ENCODE measurements around the gene EDAR.

EDAR gene

DNA sequence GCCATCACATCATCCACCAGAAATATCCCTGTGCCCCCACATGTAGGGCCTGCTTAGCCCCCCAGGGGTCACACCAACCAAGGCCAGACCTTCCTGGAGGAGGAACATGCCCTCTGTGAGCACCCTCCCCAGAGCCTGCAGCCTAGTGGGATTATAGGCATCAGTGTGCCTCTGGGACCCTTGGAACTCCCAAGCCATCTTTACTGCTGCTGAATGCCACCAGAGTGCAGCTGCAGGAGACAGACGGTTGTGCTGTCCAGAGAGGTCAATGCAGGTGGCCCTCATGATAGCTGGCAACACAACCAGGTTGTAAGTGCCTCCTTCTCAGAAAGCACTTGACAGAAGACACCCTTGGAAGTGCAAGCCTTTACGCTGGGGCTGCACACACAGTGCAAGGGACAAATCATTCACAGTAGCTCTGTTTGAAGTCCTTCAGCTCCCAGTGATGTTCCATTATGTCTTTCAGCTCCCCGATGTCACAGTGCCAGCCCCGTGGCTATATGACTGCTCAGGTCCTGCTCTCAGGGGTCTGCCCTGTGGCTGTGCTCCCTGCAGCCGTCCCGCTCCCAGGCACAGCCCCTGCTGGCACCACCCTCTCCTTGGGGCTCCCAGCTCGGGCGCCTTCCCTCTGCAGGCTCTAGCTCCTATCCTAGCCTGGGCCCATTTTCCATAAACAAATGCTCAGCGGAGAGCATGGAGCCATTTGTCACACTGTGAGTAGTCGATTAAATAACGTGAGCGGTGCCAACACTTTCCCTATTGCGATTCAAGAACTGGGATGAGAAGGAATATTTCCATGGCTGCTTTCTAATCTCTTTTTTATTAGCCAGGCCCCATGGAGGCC lies 65.1 kb downstream of the EDAR start:
- DNase-seq (ENCODE audit: low read depth in 2 of 2): no peak

GRCh38 chr2:108923019-108923700 lies 65.9 kb downstream of the EDAR start:
- no peak for DNase-seq (ENCODE audit: low read depth in 2 of 2)

DNA sequence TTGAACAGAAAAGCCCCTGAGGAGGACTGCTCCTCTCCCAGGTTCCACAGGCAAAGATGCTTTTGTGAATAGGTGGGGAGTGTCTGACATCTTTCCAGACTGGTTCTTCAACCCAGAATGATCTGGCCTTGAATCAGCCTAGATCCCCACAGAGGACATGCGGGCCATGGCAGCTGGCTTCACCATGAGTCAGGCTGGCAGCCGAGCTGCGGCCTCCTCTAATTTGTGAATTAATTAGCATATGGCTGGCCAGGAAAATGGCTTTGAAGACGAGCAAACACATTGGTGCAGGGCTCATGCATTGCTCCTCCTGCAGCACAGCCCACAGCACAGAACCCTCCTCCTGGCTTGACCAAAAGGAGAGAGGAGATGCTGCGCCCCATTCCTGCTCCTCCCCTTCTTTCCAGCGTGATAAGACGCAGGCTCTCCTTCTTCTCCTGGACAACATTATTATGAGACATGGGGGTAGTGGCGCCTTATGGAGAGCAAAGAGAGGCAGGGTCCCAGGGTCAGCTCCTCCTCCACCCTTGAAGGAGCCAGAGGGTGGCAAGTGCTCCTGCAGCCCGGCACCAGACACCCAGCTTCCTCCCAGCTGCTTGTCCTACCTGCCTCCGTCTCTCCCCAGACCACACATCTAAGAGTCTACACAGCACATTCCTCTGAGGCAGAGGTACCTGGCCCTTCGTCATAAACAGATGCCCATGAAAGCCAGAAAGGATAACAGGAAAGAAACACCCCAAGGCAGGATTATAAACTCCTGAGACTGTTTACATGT lies 66.7 kb downstream of the EDAR start:
- DNase-seq (ENCODE audit: low read depth in 2 of 2): no peak

GRCh38 chr2:108921096-108922030 lies 67.7 kb downstream of the EDAR start:
- DNase-seq (ENCODE audit: low read depth in 2 of 2): no peak

GRCh38 chr2:108920686-108921085 lies 68.3 kb downstream of the EDAR start:
- no peak for DNase-seq (ENCODE audit: low read depth in 2 of 2)

DNA sequence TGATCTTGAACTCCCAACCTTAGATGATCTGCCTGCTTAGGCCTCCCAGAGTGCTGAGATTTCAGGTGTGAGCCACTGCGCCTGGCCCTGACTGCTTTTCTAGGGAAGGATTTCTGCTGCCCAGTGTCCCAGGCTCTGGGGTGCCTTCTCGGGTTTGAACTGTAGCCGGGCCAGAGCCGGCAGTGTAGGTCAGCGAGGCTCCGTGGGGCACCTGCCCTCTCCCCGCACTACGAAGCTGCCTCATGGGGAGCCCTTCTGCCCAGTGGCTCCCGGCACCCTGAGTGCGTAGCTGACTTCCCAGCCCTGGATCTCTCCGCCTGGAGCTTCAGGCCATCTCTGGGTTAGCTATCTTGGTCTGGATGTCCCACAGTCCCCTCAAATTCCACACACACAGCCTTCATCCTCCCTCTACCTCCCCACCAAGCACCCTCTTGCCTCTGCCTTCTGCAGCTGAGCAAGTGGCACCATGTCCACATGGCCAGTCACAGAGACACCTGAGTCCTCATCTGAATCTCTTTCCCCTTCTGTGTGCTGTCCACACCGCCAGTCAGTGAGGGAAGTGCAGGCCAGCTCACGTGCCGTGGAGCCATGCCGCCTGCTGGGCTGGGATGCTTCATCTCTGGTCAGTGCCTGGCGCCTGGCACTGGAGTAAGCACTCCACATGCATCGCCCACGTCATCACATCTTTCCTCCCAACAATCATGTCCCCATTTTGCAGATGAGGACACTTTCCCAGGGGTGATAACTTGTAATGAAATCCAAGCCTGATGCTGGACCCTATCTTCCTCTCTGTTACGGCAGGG lies 69.2 kb downstream of the EDAR start:
- DNase-seq (ENCODE audit: low read depth in 2 of 2): no peak

DNA sequence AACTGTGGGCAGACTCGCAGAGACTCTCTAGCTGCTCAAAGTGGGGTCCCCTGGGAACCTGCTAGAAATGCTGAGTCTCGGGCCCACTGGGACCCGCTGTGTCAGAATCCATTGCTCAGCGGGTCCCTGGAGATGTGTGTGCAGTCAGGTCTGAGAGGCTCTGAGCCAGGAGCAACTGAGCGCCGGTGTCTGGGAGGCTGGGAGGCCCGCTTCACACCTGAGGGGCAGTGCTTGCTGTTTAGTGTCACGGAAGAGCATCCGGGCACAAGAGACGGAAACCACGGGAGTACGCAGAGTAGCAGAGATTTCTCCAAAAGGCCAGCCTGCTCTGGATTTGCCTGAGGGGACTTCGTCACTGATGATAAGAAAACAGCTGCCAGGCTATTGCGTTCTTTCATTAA lies 70.1 kb downstream of the EDAR start:
- DNase-seq (ENCODE audit: low read depth in 2 of 2): no peak

DNA sequence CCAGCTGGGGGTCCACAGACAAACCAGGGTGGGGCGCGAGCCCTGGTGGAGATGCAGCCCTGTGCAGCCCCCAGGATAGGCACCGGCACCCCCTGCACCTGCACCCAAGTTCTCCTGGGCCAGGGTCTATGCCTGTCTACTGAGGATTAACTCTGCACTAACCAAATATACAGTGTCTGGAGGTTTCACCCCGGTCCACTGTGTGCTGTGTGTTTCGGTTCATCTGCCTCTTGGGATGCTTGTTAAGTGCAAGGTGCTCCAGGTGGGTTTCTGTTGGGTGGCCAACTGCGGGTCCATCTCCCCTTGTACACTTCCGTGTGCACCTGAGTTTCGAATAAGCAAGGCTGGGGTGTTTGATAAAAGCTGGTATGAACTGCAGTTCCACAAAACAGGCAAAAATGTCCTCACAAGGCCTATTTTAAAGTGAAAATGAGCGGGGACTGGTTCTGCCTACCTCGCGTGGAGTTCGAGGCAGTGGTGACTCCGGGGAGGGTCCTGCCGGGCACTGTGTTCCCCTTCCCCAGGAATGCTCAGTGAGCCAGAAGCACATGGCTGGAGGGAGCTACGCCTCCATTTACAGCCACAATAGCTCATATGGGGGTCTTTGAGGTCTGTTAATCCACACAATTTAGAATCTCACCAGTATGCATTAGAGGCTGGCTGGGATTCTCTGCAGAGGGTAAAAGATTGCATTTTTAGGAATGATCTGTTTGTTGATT lies 70.7 kb downstream of the EDAR start:
- no peak for DNase-seq (ENCODE audit: low read depth in 2 of 2)

- no peak for DNase-seq (ENCODE audit: low read depth in 2 of 2)
Measured at GRCh38 chr2:108917526-108917925, 71.5 kb downstream of the EDAR start.

GRCh38 chr2:108916796-108917421 lies 72.1 kb downstream of the EDAR start:
- DNase-seq (ENCODE audit: low read depth in 2 of 2): no peak

DNA sequence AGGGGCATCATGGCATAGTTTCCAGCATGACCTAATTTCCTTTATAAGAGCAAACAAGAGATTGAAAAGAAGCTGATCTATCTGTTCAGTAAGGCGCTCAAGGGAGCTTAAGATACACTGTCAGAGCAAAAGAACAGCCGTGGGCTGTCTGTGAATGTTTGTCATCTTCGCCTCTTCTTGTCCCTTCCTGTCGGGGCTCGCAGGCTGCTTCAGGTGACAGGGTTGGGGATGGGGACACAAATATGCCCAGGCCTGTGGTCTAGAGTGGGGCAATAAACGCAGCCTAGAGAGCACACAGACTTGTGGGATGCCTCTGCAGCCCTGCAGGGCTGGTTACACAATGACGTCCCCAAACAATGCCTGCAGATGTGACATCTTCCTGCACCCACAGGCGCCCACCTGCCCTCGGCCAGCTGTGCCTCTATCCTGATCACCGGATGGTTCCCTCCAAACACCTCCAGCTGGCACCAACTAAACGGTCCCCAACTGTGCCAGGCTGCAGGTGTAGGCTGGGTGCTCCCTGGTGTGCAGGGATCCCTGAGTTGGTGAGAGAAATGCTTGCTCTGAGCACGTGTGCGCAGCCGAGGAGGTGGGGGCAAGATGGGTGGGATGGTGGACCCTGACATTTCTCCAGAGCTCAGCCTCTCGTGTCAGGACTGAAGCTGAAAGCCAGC lies 72.8 kb downstream of the EDAR start:
- DNase-seq (ENCODE audit: low read depth in 2 of 2): no peak

DNA sequence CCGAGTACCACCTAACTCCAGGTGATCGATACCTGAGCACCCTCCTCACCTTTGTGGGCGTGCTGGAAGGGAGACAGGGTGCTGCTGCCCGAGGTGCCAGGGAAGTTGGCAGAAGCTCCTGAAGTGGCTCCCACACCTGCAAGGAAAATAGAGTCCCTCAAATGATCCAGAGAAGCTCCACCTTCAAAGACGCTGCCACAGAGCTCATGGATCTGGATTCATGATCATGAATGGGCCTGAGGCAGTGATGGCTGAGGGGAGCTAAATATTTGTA lies 76.5 kb downstream of the EDAR start:
- no peak for DNase-seq (ENCODE audit: low read depth in 2 of 2)

DNA sequence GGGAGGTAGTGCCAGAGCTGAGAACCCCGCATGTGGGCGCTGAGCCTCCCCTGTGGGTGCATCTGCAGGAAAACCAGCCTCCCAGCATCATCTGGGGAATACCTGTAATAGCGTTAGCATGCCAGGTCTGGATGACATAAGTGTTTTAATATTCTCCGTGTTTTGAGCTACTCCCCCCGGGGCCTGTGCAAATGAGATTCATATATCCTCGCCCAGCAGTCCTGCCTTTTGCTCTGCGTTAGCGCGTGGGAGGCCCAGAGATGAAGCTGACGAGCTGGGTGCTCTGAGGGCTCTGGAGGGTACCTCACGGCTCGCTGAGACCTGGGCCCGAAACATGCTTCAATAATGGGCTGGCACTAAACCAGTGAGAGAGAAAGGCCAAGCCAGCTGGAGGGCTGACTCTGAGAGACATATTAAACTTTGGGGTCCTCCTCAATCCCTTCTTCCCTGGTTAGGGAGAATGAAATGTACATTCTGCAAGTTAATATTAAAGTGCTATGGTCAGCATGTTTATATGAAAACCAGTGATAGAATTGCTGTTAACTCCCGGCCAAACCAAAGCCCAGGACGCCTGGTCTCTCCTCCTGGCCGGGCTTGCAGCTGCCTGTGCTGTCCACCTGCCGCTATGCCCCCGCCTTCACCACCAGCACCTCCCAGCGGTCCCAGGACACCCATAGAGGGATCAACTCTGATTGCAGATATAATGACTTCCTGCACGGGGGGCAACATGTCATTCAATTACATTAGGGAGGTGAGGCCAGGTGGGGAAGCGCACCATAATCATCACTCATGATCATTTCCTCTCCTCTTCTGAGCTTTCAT lies 77.0 kb downstream of the EDAR start:
- no peak for DNase-seq (ENCODE audit: low read depth in 2 of 2)

- no peak for DNase-seq (ENCODE audit: low read depth in 2 of 2)
Measured at GRCh38 chr2:108911401-108911800, 77.6 kb downstream of the EDAR start.

- no peak for DNase-seq (ENCODE audit: low read depth in 2 of 2)
Measured at GRCh38 chr2:108910541-108911396, 78.3 kb downstream of the EDAR start.

DNA sequence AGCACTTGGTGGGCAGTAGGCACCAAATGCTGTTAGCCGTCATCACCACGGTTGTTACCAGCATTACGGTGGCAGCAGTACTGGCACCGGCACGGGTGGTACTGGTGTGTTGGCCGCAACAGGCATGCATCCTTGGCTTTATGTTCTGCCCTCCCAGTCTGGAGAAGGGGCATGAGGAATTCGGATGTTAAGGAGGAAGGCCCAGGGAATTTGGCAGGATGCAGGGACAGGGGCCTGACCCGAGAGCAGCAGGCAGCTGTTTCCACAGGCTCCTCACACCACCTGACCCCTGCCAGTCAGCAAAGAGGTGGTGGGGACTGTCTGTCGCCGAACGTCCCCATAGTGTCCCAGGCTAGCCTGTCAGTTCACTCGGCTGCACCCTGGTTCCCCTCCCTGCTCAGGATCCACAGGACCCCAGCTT lies 79.0 kb downstream of the EDAR start:
- no peak for DNase-seq (ENCODE audit: low read depth in 2 of 2)

GRCh38 chr2:108909275-108909823 lies 79.7 kb downstream of the EDAR start:
- DNase-seq (ENCODE audit: low read depth in 2 of 2): no peak
